Chondrocyte (in vitro differentiated cells): ENCODE measurements around the gene CXCR3. TPM values are rescaled to one million over a fixed set of nuclear protein-coding genes. Genes with fewer than 3 reads are reported as not detected.

Experiments
- DNase-seq: peaks from one replicate; pipeline ENCODE4 v3.0.0; 2021; ENCODE audit warnings: mixed read lengths, low spot score
- H3K27ac Mint-ChIP-seq: one replicate; pipeline ENCODE4 v1.8.0; 2021; ENCODE audit warnings: mild to moderate bottlenecking, moderate library complexity, mixed read lengths; ENCODE audit not compliant: unreplicated experiment
- H3K27me3 Mint-ChIP-seq: 2 replicates; pipeline ENCODE4 v1.8.0; 2021; ENCODE audit warnings: low read depth, mixed read lengths
- H3K36me3 Mint-ChIP-seq: 2 replicates; pipeline ENCODE4 v1.8.0; 2021; ENCODE audit warnings: low read depth, mixed read lengths
- H3K4me1 Mint-ChIP-seq: 2 replicates; pipeline ENCODE4 v1.8.0; 2021; ENCODE audit warnings: low read depth, mild to moderate bottlenecking, mixed read lengths
- H3K4me3 Mint-ChIP-seq: one replicate; pipeline ENCODE4 v1.8.0; 2021; ENCODE audit warnings: mild to moderate bottlenecking, moderate library complexity, mixed read lengths; ENCODE audit not compliant: unreplicated experiment
- H3K9me3 Mint-ChIP-seq: 2 replicates; pipeline ENCODE4 v1.8.0; 2021; ENCODE audit warnings: low read depth, mixed read lengths
- total RNA-seq: library from RNA; stranded (reverse); gene quantifications from 3 replicates; pipeline ENCODE4 v1.2.1, GENCODE V29; 2021
- TF ChIP-seq, protein P1 (sequence below): fragments of 200-600 bp; sonication (generic); IDR thresholded peaks from 2 replicates; pipeline ENCODE4 v1.5.0; 2021; ENCODE audit warnings: antibody characterized with exemption, mild to moderate bottlenecking, moderate library complexity

The CXCR3 gene
- total RNA-seq, 1 donor from 2014 or later, result not detected

- Mint-ChIP-seq H3K27me3 (no peaks in the 10 kb centered on the region), H3K36me3 (no peaks in the 10 kb centered on the region), H3K27ac (no peak overlapping the region), H3K4me3 (no peak overlapping the region), H3K9me3 (peaks cover 10% of the 10 kb centered on the region), H3K4me1 (peaks cover 4% of the 10 kb centered on the region)
- no peak for DNase-seq
- TF ChIP-seq, protein P1, sequence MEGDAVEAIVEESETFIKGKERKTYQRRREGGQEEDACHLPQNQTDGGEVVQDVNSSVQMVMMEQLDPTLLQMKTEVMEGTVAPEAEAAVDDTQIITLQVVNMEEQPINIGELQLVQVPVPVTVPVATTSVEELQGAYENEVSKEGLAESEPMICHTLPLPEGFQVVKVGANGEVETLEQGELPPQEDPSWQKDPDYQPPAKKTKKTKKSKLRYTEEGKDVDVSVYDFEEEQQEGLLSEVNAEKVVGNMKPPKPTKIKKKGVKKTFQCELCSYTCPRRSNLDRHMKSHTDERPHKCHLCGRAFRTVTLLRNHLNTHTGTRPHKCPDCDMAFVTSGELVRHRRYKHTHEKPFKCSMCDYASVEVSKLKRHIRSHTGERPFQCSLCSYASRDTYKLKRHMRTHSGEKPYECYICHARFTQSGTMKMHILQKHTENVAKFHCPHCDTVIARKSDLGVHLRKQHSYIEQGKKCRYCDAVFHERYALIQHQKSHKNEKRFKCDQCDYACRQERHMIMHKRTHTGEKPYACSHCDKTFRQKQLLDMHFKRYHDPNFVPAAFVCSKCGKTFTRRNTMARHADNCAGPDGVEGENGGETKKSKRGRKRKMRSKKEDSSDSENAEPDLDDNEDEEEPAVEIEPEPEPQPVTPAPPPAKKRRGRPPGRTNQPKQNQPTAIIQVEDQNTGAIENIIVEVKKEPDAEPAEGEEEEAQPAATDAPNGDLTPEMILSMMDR, result no peak
Observed at GRCh38 chrX:71636438-71637252, 18.3 kb upstream of the CXCR3 start.

GRCh38 chrX:71634366-71634765, 16.1 kb upstream of the CXCR3 start:
- Mint-ChIP-seq H3K36me3 (no peaks in the 10 kb centered on the region), H3K4me1 (peaks cover 4% of the 10 kb centered on the region), H3K27ac (no peak overlapping the region), H3K9me3 (peaks cover 6% of the 10 kb centered on the region), H3K27me3 (no peaks in the 10 kb centered on the region), H3K4me3 (no peak overlapping the region)
- TF ChIP-seq, protein P1, result no peak
- DNase-seq, result no peak

GRCh38 chrX:71632923-71633657, 14.8 kb upstream of the CXCR3 start:
- Mint-ChIP-seq H3K4me3 (no peak overlapping the region), H3K9me3 (peaks cover 8% of the 10 kb centered on the region), H3K36me3 (no peaks in the 10 kb centered on the region), H3K27ac (no peak overlapping the region), H3K27me3 (no peaks in the 10 kb centered on the region), H3K4me1 (peaks cover 4% of the 10 kb centered on the region)
- DNase-seq, result no peak
- TF ChIP-seq, protein P1, result no peak

DNA sequence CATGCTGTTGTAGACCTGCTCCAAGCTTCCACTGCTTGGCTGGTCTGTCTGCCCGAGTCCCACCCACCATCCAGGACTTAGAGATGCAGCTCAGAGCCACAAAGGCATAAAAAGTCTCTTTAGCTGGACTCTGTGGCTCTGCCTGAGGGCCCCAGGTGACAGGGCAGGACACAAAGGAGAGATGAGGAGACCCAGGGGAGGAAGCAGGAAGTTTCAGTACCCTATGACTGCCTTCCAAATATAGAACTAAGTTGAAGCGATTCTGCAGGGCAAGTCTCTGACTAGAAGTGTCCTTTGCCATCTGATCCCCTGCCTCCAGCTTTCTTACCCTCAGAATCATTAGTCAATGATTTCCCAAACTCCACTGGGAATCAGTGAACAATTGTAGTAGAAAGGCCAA, 11.2 kb upstream of the CXCR3 start:
- Mint-ChIP-seq H3K9me3 (peaks cover 8% of the 10 kb centered on the region), H3K4me1 (no peaks in the 10 kb centered on the region), H3K36me3 (no peaks in the 10 kb centered on the region), H3K4me3 (no peak overlapping the region), H3K27me3 (no peaks in the 10 kb centered on the region), H3K27ac (no peak overlapping the region)
- no peak for DNase-seq
- TF ChIP-seq, protein P1, result no peak

DNA sequence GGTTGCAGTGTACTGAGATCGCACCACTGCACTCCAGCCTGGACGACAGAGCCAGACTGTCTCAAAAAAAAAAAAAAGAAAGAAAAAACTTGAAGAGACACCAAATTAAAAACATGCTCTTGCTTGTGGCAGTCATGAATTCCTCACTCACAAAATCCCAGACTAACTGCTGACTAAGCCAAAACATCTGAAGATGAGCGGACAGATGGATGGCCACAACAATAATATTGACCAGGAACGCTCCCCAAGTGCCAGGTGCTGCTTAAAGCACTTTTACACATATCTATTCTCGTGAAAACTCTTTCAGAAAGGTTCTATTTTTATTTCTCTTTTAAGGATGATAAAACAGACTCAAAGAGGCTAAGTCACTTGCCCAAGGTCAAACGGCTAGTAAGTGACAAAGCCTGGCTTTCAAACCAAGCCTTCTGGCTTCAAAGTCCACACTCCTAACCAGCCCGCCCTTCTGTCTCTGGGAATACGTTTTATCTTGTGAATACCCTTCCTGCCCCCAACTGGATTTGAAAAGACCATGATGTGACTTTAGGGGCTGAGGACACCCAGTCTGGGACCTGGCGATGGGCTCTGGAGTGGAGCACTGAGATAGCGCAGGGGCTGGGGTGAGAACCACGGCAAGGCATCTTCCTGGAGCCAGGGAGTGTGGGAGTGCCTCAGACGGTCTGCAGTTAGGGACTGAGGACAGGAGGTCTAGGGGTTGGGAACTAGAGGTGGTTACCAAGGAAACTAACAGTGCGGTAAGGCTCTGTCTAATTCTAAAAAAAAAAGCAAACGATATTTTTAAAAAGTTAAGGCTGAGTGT, 9.5 kb upstream of the CXCR3 start:
- no peaks in the 10 kb centered on the region for H3K4me1 Mint-ChIP-seq
- TF ChIP-seq, protein P1, result no peak
- peaks cover 8% of the 10 kb centered on the region for H3K9me3 Mint-ChIP-seq
- no peak overlapping the region for H3K27ac Mint-ChIP-seq
- H3K4me3 Mint-ChIP-seq, result no peak overlapping the region
- H3K36me3 Mint-ChIP-seq, result no peaks in the 10 kb centered on the region
- H3K27me3 Mint-ChIP-seq, result no peaks in the 10 kb centered on the region
- DNase-seq, result no peak
